Transverse colon (tissue), 4 donors: ENCODE measurements around the gene FIBCD1. TPM values are rescaled to one million over a fixed set of nuclear protein-coding genes. Genes with fewer than 3 reads are reported as not detected.

Experiments used
- DNase-seq: peaks from one replicate; pipeline ENCODE4 v3.0.0-alpha.2; 2019
- H3K27ac ChIP-seq, 4 donors: fragments of 200-600 bp; sonication (generic); 2 replicates each; pipeline ENCODE4 v1.5.1; 2016 to 2018; ENCODE audit warnings: inconsistent platforms in 4 of 4
- H3K27me3 ChIP-seq: fragments of 200-600 bp; sonication (generic); 2 replicates; pipeline ENCODE4 v1.5.1; 2017; ENCODE audit warnings: inconsistent platforms
- H3K36me3 ChIP-seq, 4 donors: fragments of 200-600 bp; sonication (generic); 2 replicates each; pipeline ENCODE4 v1.5.1; 2017 to 2019; ENCODE audit warnings: inconsistent platforms in 4 of 4
- H3K4me1 ChIP-seq, 4 donors: fragments of 200-600 bp; sonication (generic); 2 replicates each; pipeline ENCODE4 v1.5.1; 2017 to 2020; ENCODE audit warnings: inconsistent platforms in 4 of 4
- H3K4me3 ChIP-seq, 4 donors: fragments of 200-600 bp; sonication (generic); 1 replicate in 1 of 4; 2 replicates in 3 of 4; pipeline versions ENCODE4 v1.5.1 to v1.6.1; 2017 to 2019; ENCODE audit warnings: inconsistent platforms in 4 of 4
- H3K9me3 ChIP-seq, 2 donors: fragments of 200-600 bp; sonication (generic); 2 replicates each; pipeline ENCODE4 v1.5.1; 2017 to 2019; ENCODE audit warnings: inconsistent platforms in 2 of 2
- EP300 ChIP-seq: sonication (generic); formaldehyde crosslinking; IDR thresholded peaks from one replicate; pipeline ENCODE4 v1.6.1; 2017; ENCODE audit warnings: antibody characterized with exemption, low read depth
- POLR2A ChIP-seq: fragments of 450-650 bp; IDR thresholded peaks from one replicate; pipeline ENCODE4 v1.6.1; 2016; ENCODE audit warnings: antibody characterized with exemption, mild to moderate bottlenecking, moderate library complexity
- POLR2AphosphoS5 ChIP-seq, 3 donors: sonication (generic); formaldehyde crosslinking; IDR thresholded peaks; one replicate each; pipeline ENCODE4 v1.6.1; 2016; ENCODE audit warnings: antibody characterized with exemption in 3 of 3
- WGBS, 2 donors: methylation state at CpG; one replicate each; pipeline ENCODE4 v1.1.5; 2018; ENCODE audit warnings: low coverage in 1 of 2; 5-methylcytosine and 5-hydroxymethylcytosine counted together
- in situ Hi-C, 4 donors: fragments of 200-750 bp; cut with MboI; loops; one replicate each; pipeline versions ENCODE4 v1.15.0 to v1.15.1; 2017; ENCODE audit warnings: low sequenced_read_pairs in 3 of 4, low pct_ligation_motif_present in 1 of 4, low pct_unique_long_range_greater_than_20kb in 1 of 4
- intact Hi-C: fragments of 100-400 bp; cut with DNase I; formaldehyde crosslinking; loops from one replicate; pipeline ENCODE4 v1.15.1; 2023; ENCODE audit warnings: low total_unique reads
- total RNA-seq, 4 donors: library from RNA; depleted of rRNA; stranded (reverse); fragments of >200 nt; gene quantifications; one replicate each; pipeline ENCODE4 v1.1.0, GENCODE V29; 2016
- TF ChIP-seq, protein P1 (sequence below), 5 experiments: fragments of 200-600 bp in 3 of 5; fragments of 450-650 bp in 2 of 5; sonication (generic) in 3 of 5; IDR thresholded peaks; 1 replicate in 2 of 5; 2 replicates in 3 of 5; pipeline ENCODE4 v1.5.1; 2016 to 2017; ENCODE audit warnings: antibody characterized with exemption in 5 of 5, inconsistent platforms in 3 of 5, mild to moderate bottlenecking in 2 of 5, moderate library complexity in 1 of 5

FIBCD1 gene
- total RNA-seq, 4 donors from 2014 or later: 1.6 to 54.7 (median 3.3) TPM; not detected in 1

DNA sequence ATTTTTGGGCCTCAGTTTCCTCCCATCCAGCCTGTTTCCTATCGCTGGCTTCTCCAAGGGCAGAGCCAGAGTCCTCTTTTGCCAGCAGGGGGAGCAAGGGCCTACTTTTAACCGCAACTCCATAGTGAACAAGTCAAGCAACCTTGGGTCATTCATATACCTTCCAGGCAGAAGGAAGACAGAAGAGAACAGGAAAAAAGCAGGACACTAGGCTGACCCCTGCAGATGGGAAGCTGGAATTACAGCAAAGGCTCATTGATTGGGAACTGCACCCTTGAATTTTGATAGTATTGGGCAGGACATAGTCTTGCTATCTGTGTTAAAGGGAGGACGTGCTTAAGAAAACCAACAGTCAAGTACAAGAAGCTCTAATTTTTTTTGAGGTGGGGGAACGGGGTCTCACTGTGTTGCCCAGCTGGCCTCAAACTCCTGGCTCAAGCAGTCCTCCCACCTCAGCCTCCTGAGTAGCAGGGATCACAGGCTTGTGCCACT lies 72.5 kb downstream of the FIBCD1 start:
- H3K36me3 ChIP-seq: peaks cover 0 to 5% (median 0%) of the 10 kb centered on the region in 4 donors
- peaks cover 4 to 68% (median 29%) of the 10 kb centered on the region in 4 donors for H3K4me1 ChIP-seq
- H3K27me3 ChIP-seq: no peaks in the 10 kb centered on the region
- intact Hi-C loops: no loop called here
- H3K4me3 ChIP-seq: no peak overlapping the region
- in situ Hi-C loops: loop anchor here (5.0 to 25.0 kb wide), 5 partner anchors 78 to 169 kb away; no protein-coding TSS in a partner anchor
- no peaks in the 10 kb centered on the region for H3K9me3 ChIP-seq
- H3K27ac ChIP-seq: peak overlapping the region in 1 of 4 donors; percentile 46
- peak in 2 of 3 donors; percentile 35 to 43 for TF ChIP-seq POLR2AphosphoS5 (IDR thresholded peaks at IDR 0.05)
- TF ChIP-seq EP300: no peak
- TF ChIP-seq POLR2A: no peak
- TF ChIP-seq, protein P1, sequence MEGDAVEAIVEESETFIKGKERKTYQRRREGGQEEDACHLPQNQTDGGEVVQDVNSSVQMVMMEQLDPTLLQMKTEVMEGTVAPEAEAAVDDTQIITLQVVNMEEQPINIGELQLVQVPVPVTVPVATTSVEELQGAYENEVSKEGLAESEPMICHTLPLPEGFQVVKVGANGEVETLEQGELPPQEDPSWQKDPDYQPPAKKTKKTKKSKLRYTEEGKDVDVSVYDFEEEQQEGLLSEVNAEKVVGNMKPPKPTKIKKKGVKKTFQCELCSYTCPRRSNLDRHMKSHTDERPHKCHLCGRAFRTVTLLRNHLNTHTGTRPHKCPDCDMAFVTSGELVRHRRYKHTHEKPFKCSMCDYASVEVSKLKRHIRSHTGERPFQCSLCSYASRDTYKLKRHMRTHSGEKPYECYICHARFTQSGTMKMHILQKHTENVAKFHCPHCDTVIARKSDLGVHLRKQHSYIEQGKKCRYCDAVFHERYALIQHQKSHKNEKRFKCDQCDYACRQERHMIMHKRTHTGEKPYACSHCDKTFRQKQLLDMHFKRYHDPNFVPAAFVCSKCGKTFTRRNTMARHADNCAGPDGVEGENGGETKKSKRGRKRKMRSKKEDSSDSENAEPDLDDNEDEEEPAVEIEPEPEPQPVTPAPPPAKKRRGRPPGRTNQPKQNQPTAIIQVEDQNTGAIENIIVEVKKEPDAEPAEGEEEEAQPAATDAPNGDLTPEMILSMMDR (IDR thresholded peaks at IDR 0.05): peak; percentile 77 to 98 (median 90)
- peak; percentile 86 for DNase-seq
- 53% methylated on average over 4 of the region's 4 CpGs; no CpG with 5 or more reads in 1 of the 2 donors for WGBS, 2 donors

- intact Hi-C loops: loop anchor here (1.0 to 2.0 kb wide), 2 partner anchors 75 to 165 kb away; no protein-coding TSS in a partner anchor
- Histone ChIP-seq H3K4me1 (peaks cover 4 to 71% (median 30%) of the 10 kb centered on the region in 4 donors), H3K27ac (peak overlapping the region in 1 of 4 donors; percentile 46), H3K27me3 (no peaks in the 10 kb centered on the region), H3K4me3 (no peak overlapping the region), H3K36me3 (peaks cover 0 to 5% (median 0%) of the 10 kb centered on the region in 4 donors), H3K9me3 (no peaks in the 10 kb centered on the region)
- TF ChIP-seq POLR2AphosphoS5 (IDR thresholded peaks at IDR 0.05): no peak
- no peak for TF ChIP-seq POLR2A
- no peak for TF ChIP-seq EP300
- TF ChIP-seq, protein P1 (IDR thresholded peaks at IDR 0.05): no peak
- in situ Hi-C loops: loop anchor here (5.0 to 25.0 kb wide), 5 partner anchors 79 to 169 kb away; no protein-coding TSS in a partner anchor
- DNase-seq: no peak
- WGBS, 2 donors: 97% methylated on average over 3 of the region's 3 CpGs; no CpG with 5 or more reads in 1 of the 2 donors
These were observed 73.1 kb downstream of the FIBCD1 start for GRCh38 chr9:130865921-130866320.

GRCh38 chr9:130864541-130864940 lies 74.5 kb downstream of the FIBCD1 start:
- Histone ChIP-seq H3K27me3 (no peaks in the 10 kb centered on the region), H3K4me1 (peaks cover 4 to 71% (median 35%) of the 10 kb centered on the region in 4 donors), H3K4me3 (no peak overlapping the region), H3K27ac (no peak overlapping the region), H3K9me3 (no peaks in the 10 kb centered on the region), H3K36me3 (peaks cover 0 to 5% (median 0%) of the 10 kb centered on the region in 4 donors)
- in situ Hi-C loops: loop anchor here (5.0 to 25.0 kb wide), 6 partner anchors 80 to 160 kb away; no protein-coding TSS in a partner anchor
- 71 to 81% methylated on average over 5 to 6 of the region's 6 CpGs for WGBS, 2 donors
- intact Hi-C loops: loop anchor here (2.0 to 5.0 kb wide), 2 partner anchors 152 to 164 kb away; no protein-coding TSS in a partner anchor
- TF ChIP-seq POLR2AphosphoS5 (IDR thresholded peaks at IDR 0.05) (no peak), EP300 (no peak), POLR2A (no peak)
- TF ChIP-seq, protein P1 (IDR thresholded peaks at IDR 0.05): no peak
- no peak for DNase-seq

- no peaks in the 10 kb centered on the region for H3K27me3 ChIP-seq
- no peak for DNase-seq
- H3K36me3 ChIP-seq: peaks cover 0 to 5% (median 0%) of the 10 kb centered on the region in 4 donors
- H3K27ac ChIP-seq: peak overlapping the region; percentile 22 to 83 (median 78)
- no peaks in the 10 kb centered on the region for H3K9me3 ChIP-seq
- peak in 1 of 3 donors; percentile 4 for TF ChIP-seq POLR2AphosphoS5 (IDR thresholded peaks at IDR 0.05)
- no peak for TF ChIP-seq EP300
- 84 to 86% methylated on average over 11 to 22 of the region's 23 CpGs for WGBS, 2 donors
- intact Hi-C loops: loop anchor here (1.0 to 5.0 kb wide), 2 partner anchors 71 to 150 kb away; no protein-coding TSS in a partner anchor
- no peak overlapping the region for H3K4me3 ChIP-seq
- H3K4me1 ChIP-seq: peaks cover 2 to 66% (median 37%) of the 10 kb centered on the region in 4 donors
- in situ Hi-C loops: loop anchor here (5.0 to 25.0 kb wide), 6 partner anchors 82 to 158 kb away; no protein-coding TSS in a partner anchor
These were observed 76.3 kb downstream of the FIBCD1 start for GRCh38 chr9:130862747-130863146.
